ENCODE measurements around the gene VGLL3.

VGLL3 gene

GRCh38 chr3:87001473-87002098, 10.6 kb upstream of the VGLL3 start:
- no peak for DNase-seq (ENCODE audit: low read depth, low spot score)
- H3K4me3 ChIP-seq (ENCODE audit: low read depth, low read length) = no peak overlapping the region
- TF ChIP-seq, protein P1, sequence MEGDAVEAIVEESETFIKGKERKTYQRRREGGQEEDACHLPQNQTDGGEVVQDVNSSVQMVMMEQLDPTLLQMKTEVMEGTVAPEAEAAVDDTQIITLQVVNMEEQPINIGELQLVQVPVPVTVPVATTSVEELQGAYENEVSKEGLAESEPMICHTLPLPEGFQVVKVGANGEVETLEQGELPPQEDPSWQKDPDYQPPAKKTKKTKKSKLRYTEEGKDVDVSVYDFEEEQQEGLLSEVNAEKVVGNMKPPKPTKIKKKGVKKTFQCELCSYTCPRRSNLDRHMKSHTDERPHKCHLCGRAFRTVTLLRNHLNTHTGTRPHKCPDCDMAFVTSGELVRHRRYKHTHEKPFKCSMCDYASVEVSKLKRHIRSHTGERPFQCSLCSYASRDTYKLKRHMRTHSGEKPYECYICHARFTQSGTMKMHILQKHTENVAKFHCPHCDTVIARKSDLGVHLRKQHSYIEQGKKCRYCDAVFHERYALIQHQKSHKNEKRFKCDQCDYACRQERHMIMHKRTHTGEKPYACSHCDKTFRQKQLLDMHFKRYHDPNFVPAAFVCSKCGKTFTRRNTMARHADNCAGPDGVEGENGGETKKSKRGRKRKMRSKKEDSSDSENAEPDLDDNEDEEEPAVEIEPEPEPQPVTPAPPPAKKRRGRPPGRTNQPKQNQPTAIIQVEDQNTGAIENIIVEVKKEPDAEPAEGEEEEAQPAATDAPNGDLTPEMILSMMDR (IDR thresholded peaks at IDR 0.05; ENCODE audit: insufficient read depth, low read length, missing control alignments) = no peak
- ChIA-PET CTCF (no interaction called here), POLR2A (no interaction called here)

DNA sequence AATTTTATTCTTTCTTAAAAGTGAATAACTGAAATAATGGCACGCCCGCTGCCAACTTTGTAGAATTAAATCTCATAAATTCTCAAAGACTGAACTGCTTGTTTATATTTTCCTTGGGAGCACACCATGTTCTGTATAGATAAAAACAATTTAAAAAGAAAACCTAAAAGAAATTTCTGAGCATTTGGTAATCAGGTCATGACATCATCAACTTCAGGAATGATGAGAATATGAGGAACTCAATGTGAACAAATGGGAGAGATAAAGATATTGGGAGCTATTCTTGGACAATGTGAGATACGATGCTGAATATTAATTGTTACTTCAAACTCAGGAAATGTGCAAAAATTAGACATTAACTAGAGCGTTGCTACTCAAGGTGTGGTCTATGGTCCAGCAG, 10.0 kb upstream of the VGLL3 start:
- ChIA-PET POLR2A (no interaction called here), CTCF (interaction anchor here (0.9 kb wide), 1 partner anchor 84 kb away, joined by 3 read pairs; no protein-coding TSS in a partner anchor)
- TF ChIP-seq, protein P1 (IDR thresholded peaks at IDR 0.05; ENCODE audit: insufficient read depth, low read length, missing control alignments) = no peak
- H3K4me3 ChIP-seq (ENCODE audit: low read depth, low read length) = no peak overlapping the region
- DNase-seq (ENCODE audit: low read depth, low spot score) = no peak

- no peak overlapping the region for H3K4me3 ChIP-seq (ENCODE audit: low read depth, low read length)
- TF ChIP-seq, protein P1 (IDR thresholded peaks at IDR 0.05; ENCODE audit: insufficient read depth, low read length, missing control alignments) = no peak
- no peak for DNase-seq (ENCODE audit: low read depth, low spot score)
- ChIA-PET POLR2A (no interaction called here), CTCF (interaction anchor here (2.6 kb wide), 1 partner anchor 84 kb away, joined by 6 read pairs; no protein-coding TSS in a partner anchor)
Measured at GRCh38 chr3:86998569-86998968, 7.6 kb upstream of the VGLL3 start.

- CTCF ChIA-PET = interaction anchor here (2.2 kb wide), 1 partner anchor 10 kb away, joined by 10 read pairs; no protein-coding TSS in a partner anchor
- TF ChIP-seq, protein P1 (IDR thresholded peaks at IDR 0.05; ENCODE audit: insufficient read depth, low read length, missing control alignments) = no peak
- POLR2A ChIA-PET = no interaction called here
- no peak for DNase-seq (ENCODE audit: low read depth, low spot score)
- H3K4me3 ChIP-seq (ENCODE audit: low read depth, low read length) = no peak overlapping the region
Measured at GRCh38 chr3:86996261-86996955, 5.5 kb upstream of the VGLL3 start.

- ChIA-PET POLR2A (no interaction called here), CTCF (interaction anchor here (2.2 kb wide), 1 partner anchor 11 kb away, joined by 10 read pairs; no protein-coding TSS in a partner anchor)
- DNase-seq (ENCODE audit: low read depth, low spot score) = peak; percentile 75
- H3K4me3 ChIP-seq (ENCODE audit: low read depth, low read length) = no peak overlapping the region
- TF ChIP-seq, protein P1 (IDR thresholded peaks at IDR 0.05; ENCODE audit: insufficient read depth, low read length, missing control alignments) = no peak
Measured at GRCh38 chr3:86995537-86995936, 4.6 kb upstream of the VGLL3 start.

DNA sequence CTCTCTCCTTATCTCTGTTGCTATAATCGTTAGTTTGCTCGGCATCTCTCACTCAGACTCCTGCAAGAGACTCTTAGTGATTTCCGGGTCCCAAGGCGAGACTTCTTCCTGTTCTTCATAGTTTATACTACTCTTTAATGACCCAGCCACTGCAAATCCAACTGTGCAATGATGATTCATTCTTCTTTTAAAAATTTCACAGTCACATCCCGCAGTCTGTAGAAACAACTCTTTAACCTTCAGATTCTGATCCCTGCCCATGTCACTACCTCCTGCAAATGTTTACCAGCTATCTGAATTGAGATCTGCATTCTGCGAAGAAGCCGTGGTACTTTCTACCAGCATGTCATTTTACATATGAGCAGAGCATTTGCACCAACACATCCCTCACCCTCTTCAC, 2.8 kb upstream of the VGLL3 start:
- TF ChIP-seq, protein P1 (IDR thresholded peaks at IDR 0.05; ENCODE audit: insufficient read depth, low read length, missing control alignments) = no peak
- no peak for DNase-seq (ENCODE audit: low read depth, low spot score)
- H3K4me3 ChIP-seq (ENCODE audit: low read depth, low read length) = peak overlapping the region; percentile 37
- ChIA-PET CTCF (interaction anchor here (1.1 to 1.5 kb wide), 3 partner anchors 13 to 208 kb away, joined by 3 to 5 read pairs (median 4); no protein-coding TSS in a partner anchor), POLR2A (no interaction called here)

Measured in AG04449 (cell line).